B cell (primary cell): ENCODE results near the gene TET2.

Source experiments
- EZH2 ChIP-seq: IDR thresholded peaks from 2 replicates; pipeline ENCODE4 v1.6.1; 2012; ENCODE audit warnings: borderline replicate concordance, low read depth, mild to moderate bottlenecking, moderate library complexity, low read length; ENCODE audit not compliant: insufficient read depth, poor library complexity, severe bottlenecking
- TF ChIP-seq, protein P1 (sequence below): fragments of 200-600 bp; IDR thresholded peaks from one replicate; pipeline ENCODE4 v1.8.0; 2022; ENCODE audit warnings: antibody characterized with exemption, mild to moderate bottlenecking

DNA sequence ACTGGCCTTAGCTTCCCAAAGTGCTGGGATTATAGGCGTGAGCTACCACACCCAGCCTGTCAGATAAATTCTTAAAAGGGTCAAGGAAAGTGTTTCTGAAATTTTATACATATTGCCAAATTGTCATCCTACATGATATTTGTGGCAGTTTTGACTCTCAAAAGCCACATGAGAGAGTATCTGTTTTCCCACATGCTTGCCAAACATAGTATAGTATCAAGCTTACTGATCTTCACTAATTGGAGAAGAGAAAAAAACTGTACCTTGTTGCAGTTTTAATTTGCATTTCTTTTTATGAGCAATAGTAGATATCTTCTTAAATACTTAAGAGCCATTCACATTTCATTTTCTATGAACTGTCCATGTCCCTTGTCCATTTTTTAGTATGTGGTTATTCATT lies 83.6 kb downstream of the TET2 start:
- TF ChIP-seq, protein P1, sequence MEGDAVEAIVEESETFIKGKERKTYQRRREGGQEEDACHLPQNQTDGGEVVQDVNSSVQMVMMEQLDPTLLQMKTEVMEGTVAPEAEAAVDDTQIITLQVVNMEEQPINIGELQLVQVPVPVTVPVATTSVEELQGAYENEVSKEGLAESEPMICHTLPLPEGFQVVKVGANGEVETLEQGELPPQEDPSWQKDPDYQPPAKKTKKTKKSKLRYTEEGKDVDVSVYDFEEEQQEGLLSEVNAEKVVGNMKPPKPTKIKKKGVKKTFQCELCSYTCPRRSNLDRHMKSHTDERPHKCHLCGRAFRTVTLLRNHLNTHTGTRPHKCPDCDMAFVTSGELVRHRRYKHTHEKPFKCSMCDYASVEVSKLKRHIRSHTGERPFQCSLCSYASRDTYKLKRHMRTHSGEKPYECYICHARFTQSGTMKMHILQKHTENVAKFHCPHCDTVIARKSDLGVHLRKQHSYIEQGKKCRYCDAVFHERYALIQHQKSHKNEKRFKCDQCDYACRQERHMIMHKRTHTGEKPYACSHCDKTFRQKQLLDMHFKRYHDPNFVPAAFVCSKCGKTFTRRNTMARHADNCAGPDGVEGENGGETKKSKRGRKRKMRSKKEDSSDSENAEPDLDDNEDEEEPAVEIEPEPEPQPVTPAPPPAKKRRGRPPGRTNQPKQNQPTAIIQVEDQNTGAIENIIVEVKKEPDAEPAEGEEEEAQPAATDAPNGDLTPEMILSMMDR, result no peak
- no peak for TF ChIP-seq EZH2
